Nucleus accumbens (tissue), 56 donors: Measurements from ENCODE around the gene FCHSD1.

ENCODE experiments used
- DNase-seq, 56 donors: peaks; one replicate each; lab custom pipeline; 2025; lab: John Stamatoyannopoulos, UW

FCHSD1 gene

DNA sequence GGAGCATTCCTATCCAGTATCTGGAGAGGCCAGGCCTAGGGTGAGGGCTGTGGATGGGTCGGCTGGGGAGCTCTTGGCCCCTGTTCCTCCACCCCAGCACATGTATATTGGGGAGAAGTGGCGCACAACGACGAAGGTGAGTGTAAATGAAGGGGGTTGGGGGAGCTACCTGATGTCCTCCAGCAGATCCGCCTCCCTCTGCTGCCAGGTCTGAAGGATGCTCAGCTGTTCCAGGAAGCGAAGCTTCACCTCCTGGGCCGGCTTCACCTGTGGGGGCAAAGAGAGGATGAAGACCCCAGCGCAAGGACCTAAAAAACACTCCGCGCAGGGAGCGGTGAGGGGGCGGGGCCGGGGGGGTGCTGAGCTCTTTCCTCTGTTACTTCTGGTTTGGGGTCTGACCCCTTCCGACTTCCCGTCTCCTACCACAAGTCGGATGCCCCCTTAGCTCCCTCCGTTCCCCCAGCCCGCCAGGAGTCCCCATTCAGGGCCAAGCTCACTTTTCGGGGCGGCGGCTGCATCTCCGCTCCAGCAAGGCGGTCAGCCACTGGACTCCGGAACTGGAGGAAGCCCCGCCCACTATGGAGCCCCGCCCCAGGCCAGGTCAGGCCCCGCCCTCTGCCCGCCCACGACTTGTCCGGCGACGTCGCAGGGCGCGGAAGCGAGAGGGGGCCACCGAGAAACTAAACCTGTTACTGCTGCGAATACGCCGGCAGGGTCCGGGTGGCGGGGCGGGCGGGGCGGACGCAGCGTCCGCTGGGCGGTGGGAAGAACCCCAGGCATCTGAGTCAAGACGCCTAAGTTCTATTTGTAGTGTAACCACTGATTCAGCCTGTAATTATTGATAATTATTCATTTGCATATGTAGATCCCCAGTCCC lies at the start of gene FCHSD1:
Gene FCHSD1, minus strand, starts transcription at position 568 of the 877 bp plus-strand sequence. Its CDS starts 50 bp downstream, at position 518.
- DNase-seq = peak in 52 of 56 donors; percentile 23 to 91 (median 74)

GRCh38 chr5:141697586-141697985 lies 46.4 kb upstream of the FCHSD1 start:
- no peak for DNase-seq

DNA sequence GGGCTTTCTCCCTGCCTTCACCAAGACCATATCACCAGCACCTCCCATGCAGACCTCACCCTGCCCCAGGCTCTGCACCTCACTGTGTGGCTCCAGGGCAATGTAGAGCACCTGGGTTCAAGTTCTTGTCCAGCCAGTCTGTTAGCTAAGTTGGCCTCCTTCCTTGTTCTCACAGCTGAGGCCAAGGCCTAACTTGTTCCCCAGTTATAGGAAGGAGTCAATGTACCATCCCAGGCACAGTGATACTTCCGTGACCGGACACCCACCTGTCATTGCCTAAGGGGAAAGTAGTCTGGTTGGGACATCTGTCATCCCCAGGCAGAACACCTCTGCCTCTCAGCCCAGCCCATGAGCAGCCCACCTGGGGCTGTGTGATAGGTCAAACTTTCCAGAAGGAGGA lies 45.2 kb upstream of the FCHSD1 start:
- no peak for DNase-seq

DNA sequence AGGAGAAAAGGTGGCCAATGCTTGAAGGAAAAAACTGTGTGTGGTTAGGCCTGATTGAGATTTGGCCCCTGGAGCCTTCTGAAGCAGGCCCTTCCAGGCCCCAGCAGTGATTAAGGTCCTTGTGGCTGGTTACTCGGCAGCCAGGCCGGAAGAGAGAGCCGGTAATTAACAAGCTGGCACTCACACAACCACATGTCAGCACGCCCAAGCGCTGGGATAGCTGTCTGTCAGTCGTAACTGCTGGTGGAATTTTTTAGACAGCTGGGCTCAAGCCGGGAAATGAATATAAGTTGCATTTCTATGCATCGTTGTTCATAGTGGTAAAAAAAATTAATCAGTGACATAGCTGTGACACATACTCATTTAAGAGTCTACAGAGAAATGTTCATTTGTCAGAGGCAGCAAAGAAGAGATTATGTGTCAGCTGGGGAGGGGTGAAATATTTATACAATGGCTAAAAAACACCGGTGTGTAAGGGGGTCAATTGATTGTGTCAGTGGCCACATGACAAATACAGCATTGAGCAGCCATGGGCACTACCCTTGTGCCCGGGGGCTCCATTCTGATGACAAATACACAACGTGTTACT lies 44.5 kb upstream of the FCHSD1 start:
- peak in 4 of 56 donors; percentile 12 to 30 (median 20) for DNase-seq

DNA sequence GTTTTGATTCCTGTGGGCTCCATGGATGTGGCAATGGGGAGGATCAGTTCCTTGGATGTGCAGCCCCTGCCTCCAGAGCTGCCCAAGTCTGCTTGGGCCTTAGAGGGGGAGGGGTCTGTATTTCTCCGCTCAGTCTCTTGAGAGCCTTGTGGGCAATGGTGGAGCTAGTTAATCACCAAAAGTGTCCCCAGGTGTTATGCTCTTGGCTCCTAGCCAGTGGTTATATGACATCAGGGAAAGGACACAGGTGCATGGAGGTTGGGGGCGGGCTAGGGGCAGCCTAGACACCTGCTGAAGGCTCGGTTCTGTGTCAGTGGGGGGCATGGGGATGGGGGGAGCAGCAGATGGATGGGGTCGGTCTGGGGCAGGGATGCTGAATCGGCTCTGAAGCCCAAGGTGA lies 43.3 kb upstream of the FCHSD1 start:
- no peak for DNase-seq

GRCh38 chr5:141692919-141693725 lies 41.9 kb upstream of the FCHSD1 start:
- DNase-seq = peak in 40 of 56 donors; percentile 20 to 89 (median 60)

DNA sequence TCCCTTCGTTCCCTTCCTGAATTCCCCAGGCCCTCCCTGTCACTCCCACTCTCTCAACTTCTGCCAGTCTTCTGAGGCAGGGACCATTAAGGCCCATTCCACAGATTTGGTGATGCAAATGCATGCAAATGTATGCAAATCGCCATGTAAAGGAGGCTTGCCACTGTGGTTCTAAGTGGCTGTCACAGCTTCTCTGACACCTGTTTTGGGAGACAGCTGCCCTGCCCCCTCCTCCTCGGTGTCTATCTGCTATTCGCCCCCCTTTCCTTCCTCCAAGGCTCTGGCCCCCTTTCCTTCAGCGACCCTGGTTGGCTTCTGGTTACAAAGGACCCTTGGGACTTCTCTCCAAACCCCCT lies 41.3 kb upstream of the FCHSD1 start:
- peak in 1 of 56 donors; percentile 44 for DNase-seq

DNA sequence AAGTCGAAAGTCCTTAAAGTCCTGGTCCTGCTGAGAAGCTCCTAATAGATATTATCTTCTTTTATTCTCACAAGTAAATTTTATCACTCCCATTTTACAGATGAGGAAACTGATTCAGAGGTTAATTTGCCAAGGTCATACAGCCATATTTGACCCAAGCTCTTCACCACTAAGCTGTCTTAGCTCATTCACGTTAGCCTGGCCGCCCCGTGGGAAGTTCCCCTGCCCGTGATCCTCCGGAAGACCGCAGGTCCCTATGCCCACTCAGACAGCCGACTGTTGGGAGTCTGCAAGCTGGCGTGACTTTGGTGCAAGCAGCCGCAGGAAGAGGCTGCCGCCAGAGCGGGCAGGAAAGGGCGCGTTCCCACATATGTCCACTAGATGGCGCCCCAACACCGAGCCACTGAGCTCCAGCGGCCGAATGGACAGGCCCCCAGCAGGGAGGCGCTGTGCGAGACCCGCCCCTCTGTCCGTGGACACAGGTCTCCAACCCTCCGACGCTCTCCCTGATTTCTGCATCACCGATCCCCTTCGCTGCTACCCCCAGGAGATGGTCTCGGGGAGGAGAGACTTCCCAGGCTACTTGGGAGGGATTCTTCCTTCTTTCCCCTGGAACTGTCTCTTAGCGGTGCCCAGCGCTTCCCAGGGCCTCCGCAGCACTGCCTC lies 40.8 kb upstream of the FCHSD1 start:
- DNase-seq = peak in 53 of 56 donors; percentile 36 to 91 (median 76)

GRCh38 chr5:141691286-141691866 lies 40.2 kb upstream of the FCHSD1 start:
- DNase-seq = no peak

DNA sequence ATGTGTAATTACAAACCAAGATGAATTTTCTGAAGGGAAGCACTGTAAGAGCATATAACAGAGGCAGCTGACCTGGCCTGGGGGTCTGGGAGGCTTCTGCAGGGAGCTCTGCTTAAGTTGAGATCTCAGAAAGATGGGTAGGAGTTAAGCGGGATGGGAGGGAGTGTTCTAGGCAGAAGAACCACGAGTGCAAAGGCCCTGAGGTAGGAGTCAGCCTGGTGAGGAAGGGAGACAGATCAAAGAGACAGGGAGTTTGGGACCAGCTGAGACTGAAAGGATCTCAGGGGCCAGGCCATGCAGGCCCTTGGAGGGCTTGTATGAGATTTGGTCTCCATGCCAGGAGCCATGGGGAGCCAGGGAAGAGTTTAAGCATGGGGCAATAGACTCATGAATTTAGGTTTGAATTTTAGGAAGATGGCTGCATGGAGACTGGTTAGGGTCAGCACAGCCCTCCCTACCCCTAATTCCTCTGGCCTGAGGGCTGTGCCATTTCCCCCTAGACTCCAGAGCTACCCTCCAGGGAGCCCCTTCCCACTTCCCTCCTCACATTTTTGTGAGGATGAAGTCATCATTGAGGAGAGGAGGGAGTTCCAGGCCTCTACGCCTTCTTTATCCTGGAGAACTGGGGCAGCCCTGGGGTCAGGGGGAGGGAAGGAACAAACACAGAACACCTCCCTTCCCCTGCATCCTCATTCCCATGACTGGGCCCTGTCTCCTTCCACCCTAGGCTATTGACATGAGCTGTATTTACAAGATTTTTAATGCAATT lies 35.6 kb upstream of the FCHSD1 start:
- DNase-seq = no peak

DNA sequence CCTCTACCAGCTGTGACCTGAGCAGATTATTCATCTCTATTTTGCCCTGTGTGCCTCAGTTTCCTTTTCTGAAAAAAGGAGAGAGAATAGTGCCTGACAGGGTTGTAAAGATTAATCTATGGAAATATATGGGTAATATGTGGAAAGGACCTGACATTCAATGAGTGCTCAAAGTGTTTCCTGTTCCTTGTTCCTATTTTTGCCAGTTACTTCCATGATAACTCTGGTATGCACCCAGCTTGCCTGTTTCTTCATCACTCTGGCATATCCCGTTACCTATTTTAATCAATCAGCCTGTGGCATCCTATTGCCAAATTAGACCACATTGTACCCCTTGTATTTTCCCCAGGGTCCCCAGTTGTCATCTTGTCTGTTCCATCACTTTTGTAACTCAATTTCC lies 34.4 kb upstream of the FCHSD1 start:
- no peak for DNase-seq

- DNase-seq = no peak
Measured at GRCh38 chr5:141683596-141684141, 32.5 kb upstream of the FCHSD1 start.

DNA sequence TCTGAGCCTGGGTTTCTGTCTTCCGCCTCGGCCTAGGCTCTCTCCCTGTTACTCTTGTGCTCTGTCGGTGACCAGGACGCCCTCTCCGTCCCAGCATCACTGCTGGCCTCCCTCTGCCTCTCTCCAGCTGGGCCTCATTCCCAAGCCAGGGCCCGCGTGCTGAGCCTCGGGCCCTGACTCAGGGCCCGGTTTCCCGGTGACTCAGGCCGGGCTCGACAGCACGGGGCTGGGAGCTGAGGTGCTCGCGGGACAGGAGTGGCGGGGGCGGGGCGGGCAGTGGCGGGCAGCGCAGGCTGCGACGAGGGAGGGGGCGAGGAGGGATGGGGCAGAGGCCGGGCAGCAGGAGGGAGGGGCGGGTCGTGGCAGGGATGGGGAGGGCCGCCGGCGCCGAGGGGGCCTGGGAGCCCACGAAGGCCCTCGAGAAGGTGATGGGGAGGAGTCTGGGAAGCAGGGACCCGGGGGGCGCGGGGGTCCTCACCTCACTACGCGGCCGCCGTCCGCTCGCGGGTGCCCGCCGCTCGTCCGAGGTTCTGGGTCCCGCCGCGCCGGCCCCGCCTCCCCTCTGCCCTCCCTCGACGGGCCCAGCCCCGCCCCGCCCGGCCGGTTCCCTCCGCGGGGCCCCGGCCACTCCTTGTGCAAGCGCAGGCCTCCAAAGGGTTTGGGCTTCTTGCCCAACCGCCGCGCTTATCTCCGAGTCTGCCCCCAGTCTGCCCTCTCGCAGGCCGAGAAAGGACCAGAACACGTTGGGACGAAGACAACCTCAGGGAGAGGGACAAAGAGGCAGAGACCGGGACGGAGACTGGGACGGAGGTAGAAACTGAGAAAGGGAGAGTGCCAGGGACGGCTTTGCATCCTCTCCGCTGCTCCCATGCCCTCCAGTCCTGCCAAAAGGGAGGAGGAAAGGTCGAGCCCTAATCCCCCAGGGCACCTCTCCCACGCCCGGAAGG lies 30.8 kb upstream of the FCHSD1 start, which contains the start of gene ARAP3:
Gene ARAP3, minus strand, starts transcription at position 536 of the 947 bp plus-strand sequence. CDS start 1,744 bp downstream, outside the sequence.
- peak in 9 of 56 donors; percentile 2 to 61 (median 12) for DNase-seq

DNA sequence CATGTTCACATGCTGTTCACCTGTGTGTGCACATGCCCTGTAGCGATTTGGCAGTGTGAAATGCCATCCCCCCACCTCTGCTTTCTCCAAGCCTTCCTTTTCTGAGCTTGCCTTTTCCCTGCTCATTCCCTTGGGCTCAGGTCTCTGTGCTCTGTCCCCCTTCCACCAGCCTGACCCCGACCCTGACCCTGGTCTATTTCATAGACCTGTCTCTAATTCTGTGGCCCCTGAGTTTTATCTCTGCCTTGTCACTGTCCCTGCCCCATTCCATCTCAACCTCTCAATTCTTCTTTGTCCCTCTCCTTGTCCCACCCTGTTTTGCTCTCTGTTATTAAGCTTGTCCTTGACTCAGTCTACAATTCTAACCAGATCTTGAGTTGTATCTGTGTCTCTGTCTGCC lies 30.1 kb upstream of the FCHSD1 start:
- no peak for DNase-seq

DNA sequence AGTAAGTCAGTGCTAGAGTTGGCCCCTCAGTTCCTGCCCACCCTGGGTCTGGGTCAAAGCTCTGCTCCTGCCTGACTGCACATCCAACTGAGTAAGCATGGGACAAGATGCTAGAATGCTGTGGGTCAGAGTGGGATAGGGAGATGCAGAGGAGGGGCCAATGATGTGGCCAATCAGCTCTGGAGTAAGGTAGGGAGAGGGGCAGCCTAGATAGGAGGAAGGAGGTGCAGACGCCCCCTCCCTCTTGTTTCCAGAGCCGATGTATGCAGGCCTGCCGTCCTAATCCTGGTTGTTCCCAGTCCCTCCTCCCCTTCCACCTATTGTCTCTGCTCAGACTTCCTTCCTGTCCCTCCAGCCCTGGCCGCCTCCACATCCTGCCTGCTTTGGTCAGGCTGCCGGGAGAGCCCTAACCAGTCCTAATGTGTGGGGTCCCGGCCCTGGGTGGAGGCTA lies 29.6 kb upstream of the FCHSD1 start:
- DNase-seq = no peak

- DNase-seq = no peak
Measured at GRCh38 chr5:141680178-141680577, 29.0 kb upstream of the FCHSD1 start.

DNA sequence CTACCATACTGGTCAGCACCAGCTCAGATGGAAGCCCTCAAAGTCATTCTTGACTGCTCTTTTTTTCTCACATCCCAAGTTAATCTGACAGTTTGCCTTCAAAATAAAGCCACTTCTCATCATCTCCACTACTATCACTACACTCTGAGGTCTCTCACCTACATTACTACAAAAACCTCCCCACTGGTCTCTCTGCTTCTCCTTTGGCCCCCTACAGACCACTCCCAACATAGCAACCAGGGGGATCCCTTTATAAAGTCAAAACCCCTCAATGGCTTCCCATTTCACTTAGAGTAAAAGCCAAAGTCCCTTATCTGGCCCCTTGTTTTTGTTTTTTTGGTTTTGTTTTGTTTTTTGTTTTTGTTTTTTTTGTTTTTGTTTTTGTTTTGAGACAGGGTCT lies 26.2 kb upstream of the FCHSD1 start:
- DNase-seq = no peak

DNA sequence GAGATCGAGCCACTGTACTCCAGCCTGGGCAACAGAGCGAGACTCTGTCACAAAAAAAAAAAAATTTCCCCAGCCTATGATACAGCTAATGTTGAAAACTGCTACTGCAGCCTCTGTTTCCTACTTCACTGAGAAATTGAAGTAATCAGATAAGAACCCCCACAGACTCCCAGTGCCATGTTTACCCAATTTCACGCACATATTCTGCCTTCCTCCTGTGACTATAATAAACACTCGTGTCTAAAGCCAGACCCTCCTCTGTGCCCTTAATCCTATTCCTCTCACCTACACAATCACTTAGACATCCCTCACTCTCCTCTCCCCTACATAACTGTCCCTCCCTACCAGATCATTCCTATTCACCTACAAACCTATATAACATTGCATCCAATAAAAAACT lies 24.5 kb upstream of the FCHSD1 start:
- no peak for DNase-seq
